ENCODE results near the gene SUDS3.
"Not testable (repeated sequence)": the region's sequence is repeated elsewhere in the genome, so short reads cannot be mapped to it uniquely, and the experiment has no call there.

Gene SUDS3

DNA sequence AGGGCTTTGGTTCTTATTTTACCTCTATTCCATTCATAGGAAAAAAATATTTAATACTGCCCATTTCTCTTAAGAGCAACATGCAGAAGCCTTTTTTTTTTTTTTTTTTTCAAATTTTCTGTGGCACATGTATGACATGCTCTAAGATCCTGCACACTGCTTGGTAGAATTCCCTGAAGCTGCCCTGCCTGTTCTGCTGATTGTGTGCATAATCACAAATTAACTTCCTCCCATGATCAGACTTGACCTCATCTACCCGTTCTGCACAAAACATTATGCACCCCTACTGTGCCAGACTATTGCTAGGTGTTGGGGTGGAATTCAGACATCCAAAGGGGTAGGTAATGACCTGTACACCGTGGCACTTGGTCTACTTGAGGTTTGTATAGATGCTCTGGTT, 22.2 kb downstream of the SUDS3 start:
- DNase-seq: no peak

DNA sequence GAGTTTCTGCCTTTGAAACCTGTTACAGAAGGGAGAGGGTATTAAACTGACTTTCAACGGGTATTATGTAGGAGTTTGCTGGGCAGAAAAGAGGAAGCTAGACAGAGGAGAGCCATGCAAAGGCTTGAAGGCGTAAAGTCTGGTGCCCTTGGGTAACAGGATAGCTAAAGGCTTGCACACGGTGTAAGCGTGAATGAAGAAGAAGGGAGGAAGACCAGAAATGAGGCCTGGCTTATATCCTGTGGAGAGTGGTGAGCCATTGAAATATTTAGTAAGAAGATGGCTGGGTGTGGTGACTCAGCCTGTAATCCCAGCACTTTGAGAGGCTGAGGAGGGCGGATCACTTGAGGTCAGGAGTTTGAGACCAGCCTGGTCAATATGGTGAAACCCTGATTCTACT, 22.6 kb downstream of the SUDS3 start:
- no peak for DNase-seq

DNA sequence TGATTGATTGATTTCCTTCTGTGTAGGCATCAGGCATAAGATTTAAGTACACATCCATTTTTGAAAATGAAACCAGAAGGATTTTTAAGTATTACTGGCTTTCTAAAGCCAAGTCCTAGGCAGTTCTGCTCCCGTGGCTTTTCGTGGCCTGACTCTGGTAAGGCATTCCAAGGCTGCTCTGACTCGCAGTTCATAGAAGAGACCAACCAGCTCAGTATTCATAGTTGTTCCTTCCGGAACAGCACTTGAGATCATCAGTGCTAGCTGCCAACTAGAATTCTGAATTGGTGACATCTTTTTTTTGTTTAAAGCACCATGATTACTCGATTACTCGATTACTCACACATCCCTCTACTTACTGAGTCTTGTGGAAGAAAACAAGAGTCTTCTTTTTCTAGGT, 25.9 kb downstream of the SUDS3 start:
- no peak for DNase-seq

DNA sequence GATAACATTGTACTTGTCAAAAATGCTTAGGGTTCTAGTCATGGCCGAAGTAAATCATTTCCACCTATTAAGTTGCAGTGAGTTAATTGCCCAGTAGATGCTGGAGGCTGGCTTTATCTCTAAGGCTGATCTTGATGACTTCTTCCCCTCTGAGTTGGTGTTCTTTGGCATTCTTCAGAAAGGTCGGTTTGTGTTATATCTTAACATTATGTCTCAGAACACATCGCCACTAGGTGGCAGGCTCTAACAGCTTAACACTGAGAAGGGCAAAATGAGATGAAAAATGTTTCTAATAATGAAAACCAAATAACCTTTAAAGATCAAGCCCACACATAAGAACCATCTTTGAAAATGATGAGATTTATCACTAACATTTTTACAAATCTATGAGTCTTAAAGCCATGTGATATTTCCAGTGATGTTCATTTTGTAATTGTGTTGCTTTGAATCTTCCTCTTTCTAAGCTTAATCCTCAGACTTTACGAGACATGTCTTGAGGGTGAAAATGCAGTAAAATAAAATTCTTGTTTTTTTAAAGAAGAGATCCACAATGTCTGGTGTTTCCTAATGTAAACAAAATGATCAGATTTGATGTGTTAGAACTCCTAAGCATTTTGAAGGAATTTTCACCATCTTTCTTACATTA, 28.6 kb downstream of the SUDS3 start:
- DNase-seq: peak in 3 of 5 experiments; percentile 29 to 65 (median 45)

DNA sequence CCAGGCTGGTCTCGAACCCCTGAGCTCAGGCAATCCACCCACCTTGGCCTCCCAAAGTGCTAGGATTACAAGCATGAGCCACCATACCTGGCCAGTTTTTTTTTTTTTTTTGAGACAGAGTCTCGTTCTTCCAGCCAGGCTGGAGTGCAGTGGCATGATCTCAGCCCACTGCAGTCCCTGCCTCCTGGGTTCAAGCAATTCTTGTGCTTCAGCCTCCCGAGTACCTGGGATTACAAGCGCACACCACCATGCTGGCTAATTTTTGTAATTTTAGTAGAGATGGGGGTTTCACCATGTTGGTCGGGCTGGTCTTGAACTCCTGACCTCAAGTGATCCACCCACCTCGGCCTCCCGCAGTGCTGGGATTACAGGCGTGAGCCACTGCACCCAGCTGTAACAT, 31.9 kb downstream of the SUDS3 start:
- not testable (repeated sequence) for DNase-seq

DNA sequence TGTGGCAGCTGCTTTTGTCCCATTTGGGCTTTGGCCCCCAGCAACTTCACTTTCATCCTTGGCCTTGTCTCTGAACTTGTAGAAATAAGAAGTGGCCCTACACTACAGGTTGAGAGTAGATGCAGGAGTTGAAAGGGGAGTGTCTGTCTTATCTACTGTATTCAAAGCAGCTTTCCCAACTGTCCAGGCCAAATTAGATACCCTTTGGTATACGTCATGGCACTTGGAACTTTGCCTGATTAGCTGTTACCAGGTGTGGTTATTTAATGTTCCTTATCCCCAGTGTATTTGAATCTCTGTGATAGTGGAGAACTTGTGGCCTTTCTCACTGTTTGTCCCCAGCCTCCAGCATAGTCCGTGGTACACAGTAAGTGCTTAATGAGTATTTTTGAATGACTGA, 33.5 kb downstream of the SUDS3 start:
- DNase-seq: no peak

DNA sequence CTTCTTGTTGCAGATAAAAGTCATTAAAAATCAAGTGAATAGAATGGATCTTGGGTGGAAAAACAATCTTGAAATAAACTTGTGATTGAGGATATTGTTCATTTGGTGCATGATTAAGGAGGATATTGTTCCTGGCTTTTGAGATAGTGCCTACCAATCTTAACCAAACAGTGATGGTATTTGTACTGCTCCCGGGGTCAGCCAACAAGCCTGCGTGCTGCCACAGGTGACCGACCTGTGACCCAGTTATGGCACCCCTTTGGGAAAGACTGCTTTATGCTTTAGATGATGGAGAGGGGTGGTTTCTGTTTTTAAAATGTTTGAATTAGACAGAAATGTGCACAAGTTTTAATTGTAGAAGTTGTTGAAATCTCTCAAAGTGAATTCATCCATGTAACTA, 41.6 kb downstream of the SUDS3 start:
- no peak for DNase-seq

DNA sequence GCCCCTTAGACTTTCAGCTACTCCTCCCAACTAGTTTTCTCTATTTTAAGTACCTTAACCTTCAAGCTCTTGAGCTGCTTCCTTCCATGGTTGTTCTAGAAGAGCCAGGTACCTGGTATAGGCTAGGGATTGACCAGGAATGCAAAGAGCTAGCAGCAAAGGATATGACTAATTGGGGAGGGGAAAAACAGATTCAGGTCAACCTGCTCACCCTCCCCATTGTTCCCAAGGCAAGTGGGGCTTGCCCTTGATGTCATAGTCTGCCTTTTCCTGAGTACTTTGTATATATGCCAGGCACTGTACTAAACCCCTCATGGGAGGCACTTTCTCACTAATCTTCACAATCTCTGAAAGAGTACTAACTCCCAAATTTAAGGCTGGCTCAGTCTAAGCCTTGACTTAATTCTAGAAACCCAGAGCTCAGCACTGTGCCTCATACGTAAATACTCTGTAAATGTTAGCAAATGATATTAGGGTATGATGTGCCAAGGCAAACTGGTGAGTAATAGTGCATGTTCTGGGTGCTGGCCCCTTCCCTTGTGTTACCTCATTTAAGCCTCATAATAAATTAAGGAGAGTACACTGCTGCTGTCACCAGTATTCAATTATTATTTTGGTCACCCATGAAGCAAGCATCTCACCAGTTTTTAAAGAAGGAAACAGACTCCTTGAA, 42.2 kb downstream of the SUDS3 start:
- no peak for DNase-seq

DNA sequence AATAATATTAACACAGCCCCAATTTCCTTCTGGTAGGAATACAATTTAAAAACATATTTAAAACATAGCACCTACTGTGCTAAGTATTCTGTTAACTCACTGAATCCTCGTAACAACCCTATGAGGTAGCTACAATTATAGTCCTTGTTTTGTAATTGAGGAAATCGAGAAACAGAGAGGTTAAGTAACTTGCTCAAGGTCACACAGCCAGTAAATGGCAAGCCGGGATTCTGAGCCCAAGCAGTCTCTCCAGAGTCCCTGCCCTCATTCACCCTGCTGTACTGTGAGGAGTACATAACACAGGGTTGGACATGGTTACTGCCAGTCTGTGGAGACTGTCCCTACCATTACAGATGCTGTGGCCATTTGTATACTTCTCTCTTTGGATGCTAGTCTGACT, 44.3 kb downstream of the SUDS3 start:
- no peak for DNase-seq

DNA sequence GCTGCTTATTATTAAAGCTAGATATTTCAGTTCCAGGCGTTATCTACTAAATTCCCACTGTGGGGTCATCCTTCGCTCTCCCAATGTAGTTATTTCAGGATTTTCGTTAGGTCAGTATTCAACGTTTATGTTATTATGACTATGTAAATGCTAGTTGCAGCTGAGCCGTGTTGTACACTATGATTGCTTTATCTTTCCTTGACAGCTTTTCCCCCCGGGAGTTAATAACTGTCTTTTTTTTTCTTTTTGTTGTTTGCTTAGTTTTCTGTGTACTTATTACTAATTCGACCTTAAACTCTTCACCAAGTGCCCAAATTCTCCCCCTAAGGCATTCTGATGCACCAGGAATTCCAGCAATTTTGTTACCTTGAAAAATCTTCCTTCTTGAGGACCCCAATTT, 48.5 kb downstream of the SUDS3 start:
- DNase-seq: no peak

DNA sequence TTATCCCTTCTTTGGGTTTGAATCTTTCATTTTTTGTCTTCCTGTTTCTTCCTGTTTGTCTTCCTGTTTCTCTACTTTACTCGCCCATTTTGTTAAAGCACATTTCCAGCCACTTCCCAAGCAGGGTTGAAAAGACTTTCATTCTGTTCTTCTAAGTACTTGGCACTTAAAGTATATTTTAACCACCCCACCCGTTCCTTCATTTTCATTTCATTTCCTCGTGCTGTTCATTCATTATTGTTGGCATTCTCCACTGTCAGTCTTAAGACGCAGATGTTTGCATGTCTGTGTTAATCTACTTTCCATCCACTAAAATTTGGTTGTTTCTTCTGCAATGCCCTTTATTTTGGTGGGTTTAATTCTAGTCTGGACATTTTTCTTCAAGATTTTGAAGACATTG, 49.0 kb downstream of the SUDS3 start:
- DNase-seq: no peak

DNA sequence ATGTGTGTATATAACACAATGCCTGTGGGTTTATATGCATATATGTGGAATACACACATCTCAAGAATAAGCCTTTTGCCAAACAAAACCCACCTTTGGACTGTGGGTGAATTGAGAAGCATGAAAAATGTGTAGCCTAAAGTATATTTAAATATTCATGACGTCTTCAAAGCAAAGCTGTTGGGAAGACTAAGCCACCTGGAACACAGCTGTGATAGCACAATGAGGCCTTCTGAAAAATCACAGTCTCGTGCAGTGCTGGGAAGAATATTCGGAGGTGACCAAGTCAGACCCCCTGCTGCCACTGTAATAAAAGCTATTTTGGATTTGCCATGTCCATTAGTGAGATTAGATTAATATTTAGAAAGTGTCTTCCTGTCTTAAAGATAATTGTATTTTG, 51.5 kb downstream of the SUDS3 start:
- no peak for DNase-seq

DNA sequence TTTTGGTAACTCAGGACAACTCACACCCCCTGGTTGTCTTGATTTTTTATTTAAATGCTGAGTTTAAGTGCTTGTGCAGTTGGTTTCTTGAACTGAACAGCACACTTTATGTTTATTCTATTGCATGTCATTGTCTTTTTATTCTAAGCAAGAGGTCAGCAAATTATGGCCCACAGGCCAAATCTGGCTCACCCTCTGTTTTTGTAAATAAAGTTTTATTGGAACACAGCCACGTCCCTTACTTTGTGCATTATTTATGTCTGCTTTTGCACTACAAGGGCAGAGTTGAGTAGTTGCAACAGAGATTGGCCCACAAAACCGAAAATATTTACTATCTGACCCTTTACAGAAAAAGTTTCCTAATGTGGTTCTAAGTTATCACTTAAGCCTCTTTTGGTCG, 52.3 kb downstream of the SUDS3 start:
- DNase-seq: no peak

DNA sequence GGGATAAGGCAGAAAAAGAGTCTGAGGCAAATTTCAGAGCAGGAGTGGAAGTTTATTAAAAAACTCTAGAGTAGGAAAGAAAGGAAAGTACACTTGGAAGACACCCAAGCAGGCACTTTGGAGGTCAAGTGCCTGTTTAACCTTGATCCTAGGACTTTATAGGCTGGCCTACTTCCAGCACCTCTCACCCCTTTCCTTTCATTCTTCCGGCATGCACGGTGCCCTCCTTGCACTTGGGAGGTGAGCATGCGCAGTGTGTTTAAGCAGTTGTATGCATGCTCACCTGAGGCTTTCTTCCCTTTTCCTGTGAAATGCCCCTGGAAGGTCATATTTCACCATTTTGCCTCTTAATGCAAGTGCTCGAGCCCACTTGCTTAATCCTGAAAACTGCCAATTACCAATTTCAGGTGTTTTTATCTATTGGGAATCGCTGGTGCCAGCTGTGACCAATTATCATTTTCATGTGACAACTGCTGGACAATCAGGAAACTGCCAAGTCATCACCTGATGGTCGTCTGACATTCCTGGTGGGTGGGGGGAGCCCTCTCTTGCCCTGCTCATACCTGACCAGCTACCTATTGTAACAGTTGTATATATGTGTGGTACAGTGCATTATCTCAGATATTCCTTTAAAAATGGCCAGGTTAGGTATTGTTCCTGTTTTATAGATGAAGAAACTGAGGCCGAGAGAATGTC, 53.5 kb downstream of the SUDS3 start:
- no peak for DNase-seq

DNA sequence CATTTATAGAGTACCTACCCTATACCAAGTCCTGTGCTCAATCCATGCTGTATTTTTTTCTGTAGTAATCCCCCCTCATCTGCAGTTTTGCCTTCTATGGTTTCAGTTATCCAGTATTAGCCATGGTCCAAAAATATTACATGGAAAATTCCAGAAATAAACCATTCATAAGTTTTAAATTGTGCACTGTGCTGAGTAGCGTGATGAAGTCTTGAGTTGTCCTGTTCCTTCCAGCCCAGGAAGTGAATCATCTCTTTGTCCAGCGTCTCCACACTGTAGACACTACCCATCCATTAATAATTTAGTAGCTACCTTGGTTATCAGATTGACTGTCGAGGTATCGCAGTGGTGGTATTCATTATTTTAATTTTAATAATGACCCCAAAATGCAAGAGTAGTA, 54.2 kb downstream of the SUDS3 start:
- DNase-seq: no peak

DNA sequence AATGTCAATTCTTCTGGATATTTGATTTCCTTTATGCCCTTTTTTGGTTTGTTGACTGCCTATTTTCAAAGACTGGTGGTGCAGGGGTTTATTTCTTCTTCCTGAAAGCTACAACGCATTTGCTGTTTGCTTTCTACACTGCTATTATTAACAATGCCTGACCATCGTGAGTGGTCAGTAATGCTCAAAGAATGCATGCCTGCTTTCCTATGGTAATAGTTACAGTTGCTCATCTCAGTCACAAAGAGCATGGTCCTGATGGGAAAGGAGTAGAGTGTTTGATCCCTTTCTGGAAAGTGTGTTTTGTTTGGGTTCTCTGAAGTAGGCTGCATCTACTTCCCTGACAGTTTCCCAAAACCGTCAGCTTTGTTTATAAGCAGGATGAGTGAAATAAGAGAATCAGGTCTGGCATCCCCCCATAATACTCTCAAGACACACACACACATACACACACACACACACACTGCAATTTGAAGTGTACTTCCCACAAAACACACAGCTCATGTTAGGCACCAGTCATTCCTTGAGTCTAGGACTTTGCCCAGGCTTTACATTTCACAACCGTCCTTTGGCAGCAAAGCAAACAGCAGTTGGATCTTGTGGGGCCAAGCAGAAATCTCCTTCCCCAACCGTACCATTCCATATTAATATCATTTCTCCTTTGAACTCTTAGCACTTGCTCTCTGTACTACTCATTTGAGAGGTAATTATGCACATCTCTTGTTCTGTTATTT, 56.6 kb downstream of the SUDS3 start:
- DNase-seq: no peak

DNA sequence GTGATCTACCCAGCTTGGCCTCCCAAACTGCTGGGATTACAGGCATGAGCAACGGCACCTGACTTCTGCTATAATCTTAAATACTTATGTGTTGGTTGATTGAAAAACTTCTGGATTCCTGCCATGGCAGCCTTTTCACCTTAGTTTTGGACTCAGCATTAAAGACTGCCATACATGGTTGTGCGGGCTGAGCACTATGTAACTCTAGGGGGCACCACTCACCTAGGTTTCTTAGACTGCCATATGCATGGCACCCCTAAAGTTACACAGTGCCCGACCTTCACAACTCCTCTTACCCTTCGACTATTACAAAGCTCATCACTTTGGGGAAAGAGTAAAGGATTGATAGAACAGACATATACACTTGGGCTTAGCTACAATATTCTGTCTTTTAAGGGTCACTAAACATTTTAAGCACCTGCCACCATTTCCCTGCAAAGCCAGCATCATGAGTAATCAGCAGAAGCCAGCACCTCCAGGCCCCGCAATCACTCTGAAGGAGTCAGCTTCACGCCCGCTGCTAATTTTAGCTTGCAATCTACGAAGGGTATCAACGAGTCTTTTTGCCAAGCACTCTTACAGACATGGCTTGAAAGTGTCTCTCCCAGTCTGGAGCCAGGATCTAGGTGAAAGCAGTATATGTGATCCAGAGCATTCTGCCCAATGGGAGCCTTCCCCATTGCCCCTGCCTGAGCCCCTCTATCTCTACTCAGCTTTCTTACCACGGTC, 59.8 kb downstream of the SUDS3 start:
- DNase-seq: peak in 1 of 5 experiments; percentile 2

DNA sequence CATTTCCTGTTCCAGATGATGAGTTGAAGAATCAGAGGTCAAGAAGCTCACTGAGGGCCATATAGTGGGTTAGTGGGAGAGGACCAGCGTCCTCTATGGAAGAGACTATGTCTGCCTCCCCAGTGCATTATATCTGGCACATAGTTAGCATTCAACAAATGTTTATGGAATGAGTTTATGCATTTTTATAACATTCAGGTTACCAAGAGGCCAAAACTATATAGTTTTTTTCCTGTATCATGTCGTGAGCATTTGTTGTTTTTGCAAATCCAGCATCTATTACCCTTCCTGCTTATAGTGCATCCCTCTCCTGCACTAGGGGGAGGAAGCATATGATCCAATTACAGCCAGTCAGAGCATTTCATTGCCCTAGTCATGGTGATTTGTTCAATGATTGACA, 60.6 kb downstream of the SUDS3 start:
- no peak for DNase-seq

DNA sequence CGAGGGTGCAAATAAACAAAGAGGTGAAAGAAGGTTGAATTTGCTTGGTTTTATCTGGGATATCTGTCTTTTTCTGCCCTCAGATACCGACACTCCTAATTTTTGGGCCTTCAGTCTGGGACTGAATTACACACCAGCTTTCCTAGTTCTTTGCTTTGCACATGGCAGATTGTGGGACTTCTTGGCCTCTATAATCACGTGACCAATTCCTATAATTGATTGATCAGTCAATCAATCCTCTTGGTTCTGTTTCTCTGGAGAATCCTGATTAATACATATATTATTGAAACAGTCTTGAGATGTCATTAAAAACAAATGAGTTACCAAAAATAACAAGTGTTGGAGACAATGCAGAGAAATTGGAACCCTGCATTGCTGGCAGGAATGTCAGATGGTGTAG, 62.7 kb downstream of the SUDS3 start:
- no peak for DNase-seq

DNA sequence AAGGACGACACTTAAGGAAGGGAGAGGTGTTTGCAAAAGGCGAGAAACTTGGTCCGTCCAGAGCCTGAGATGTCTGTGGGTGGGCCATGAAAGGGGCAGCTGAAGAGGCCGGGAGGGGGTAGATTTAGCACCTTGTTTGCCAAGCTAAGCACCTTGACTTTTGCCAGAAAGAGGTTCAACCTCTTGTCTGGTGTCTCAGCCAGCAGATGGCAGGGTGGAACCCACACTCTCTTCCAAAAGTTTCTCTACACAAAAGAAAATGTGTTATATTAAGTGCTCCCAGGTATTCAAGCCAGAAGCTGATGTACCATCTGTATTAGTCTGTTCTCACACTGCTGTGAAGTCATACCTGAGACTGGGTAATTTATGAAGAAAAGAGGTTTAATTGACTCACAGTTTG, 69.9 kb downstream of the SUDS3 start:
- DNase-seq: no peak

DNA sequence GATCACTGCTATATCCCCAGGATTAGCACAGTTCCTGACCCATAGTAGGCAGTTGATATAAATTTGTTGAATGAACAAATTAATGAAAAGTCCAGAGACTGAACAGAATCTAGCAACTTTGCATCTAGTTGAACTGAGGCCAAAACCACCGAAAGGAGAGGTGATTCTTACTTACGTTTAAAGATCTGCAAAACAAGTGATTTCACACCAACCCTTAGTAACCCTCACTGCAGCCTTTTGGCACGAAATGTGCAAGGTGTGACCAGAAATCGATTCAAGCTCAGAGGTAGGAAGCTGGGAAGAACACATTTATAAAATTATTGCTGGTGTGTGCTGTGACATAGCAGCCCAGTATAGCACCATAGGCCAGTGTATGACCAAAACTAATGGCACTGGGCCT, 70.8 kb downstream of the SUDS3 start:
- no peak for DNase-seq

DNA sequence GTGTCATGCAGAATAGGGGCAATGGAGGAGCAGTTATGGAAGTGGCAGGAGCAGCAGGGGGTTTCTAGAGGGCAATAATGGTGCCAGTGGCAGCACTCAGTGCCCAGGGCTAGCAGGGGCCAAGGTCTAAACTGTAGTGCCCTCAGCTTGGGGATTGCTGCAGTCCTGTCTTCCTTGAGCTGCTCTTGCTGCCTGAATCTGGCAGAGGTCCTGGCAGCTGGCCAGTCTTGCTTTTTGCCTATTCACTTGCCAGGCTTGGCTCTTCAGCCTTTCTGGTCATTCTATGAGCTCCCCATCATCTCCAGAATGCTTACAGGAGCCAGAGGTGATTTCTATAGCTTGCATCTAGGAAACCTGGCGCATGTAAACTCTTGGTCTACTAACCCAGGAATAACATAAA, 72.0 kb downstream of the SUDS3 start:
- no peak for DNase-seq

DNA sequence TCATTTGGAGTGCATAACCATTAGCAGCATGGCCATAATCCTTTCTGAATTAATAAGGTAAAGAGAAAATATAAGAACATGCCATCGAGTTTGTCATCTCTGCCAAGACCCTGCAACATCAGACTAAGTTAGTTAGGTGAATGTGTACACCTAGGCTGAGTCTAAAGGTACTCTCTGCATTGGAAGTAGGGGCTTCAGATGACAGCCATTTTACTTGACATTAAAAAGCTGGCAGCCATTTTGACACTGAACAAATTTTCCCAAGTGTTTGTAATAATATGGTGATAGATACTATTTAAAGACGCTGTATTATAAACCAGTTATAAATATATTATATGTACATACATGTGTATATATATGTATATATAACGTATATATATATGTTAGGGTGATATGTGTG, 79.0 kb downstream of the SUDS3 start:
- DNase-seq: no peak

All from T-helper 2 cell (primary cell).